ENCODE data around the gene MED1. TPM values are rescaled to one million over a fixed set of nuclear protein-coding genes. Genes with fewer than 3 reads are reported as not detected.

MED1 gene
- total RNA-seq, 1 donor from 2014 or later = 45.9 TPM

DNA sequence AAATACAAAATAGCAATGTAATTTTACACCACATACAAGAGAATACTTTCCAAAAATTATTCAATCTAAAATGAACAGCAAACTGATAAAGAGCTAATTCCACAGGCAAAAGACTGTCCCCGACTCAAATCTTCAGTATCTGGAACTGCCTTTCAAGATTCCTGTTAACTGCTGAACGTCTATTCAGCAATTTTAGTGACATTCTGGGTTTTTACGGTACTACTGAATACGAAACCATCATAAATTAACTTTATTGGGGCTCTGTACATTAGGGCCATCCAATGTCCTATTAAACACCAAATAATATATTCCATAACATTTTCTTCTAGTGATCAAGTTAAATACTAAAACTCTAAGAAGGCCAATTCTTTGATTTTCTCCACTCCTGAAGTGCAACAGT is 51.3 kb downstream of the MED1 start:
- H3K4me3 Mint-ChIP-seq (ENCODE audit: unreplicated experiment) = peak overlapping the region; percentile 97
- H3K9me3 Mint-ChIP-seq (ENCODE audit: unreplicated experiment) = no peaks in the 10 kb centered on the region
- no peak overlapping the region for H3K27ac Mint-ChIP-seq (ENCODE audit: unreplicated experiment)
- H3K36me3 Mint-ChIP-seq (ENCODE audit: unreplicated experiment) = peaks cover 1% of the 10 kb centered on the region
- H3K27me3 Mint-ChIP-seq (ENCODE audit: unreplicated experiment) = no peaks in the 10 kb centered on the region
- no peak for DNase-seq (ENCODE audit: extremely low spot score, unreplicated experiment)
- TF ChIP-seq, protein P1, sequence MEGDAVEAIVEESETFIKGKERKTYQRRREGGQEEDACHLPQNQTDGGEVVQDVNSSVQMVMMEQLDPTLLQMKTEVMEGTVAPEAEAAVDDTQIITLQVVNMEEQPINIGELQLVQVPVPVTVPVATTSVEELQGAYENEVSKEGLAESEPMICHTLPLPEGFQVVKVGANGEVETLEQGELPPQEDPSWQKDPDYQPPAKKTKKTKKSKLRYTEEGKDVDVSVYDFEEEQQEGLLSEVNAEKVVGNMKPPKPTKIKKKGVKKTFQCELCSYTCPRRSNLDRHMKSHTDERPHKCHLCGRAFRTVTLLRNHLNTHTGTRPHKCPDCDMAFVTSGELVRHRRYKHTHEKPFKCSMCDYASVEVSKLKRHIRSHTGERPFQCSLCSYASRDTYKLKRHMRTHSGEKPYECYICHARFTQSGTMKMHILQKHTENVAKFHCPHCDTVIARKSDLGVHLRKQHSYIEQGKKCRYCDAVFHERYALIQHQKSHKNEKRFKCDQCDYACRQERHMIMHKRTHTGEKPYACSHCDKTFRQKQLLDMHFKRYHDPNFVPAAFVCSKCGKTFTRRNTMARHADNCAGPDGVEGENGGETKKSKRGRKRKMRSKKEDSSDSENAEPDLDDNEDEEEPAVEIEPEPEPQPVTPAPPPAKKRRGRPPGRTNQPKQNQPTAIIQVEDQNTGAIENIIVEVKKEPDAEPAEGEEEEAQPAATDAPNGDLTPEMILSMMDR (IDR thresholded peaks at IDR 0.05) = no peak
- H3K4me1 Mint-ChIP-seq (ENCODE audit: unreplicated experiment) = peaks cover 22% of the 10 kb centered on the region

DNA sequence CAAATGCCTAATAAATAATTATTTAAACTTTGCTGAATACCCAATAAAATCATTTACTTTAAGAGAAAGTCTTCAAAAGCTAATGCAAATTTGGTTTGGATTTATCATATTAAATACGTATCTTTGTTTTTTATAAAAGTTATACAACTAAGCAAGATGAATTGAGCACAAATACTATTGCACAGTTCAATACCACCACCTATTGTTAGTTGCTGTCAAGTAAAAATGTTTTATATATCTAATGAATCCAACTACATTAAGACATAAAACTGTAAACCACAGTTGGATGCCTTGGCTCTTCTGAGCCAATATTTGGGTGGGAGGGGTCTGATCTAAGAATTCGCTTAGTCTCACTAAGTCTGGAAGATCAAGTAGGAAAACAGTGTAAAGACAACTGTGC is 57.3 kb downstream of the MED1 start:
- Mint-ChIP-seq H3K9me3 (ENCODE audit: unreplicated experiment) (no peaks in the 10 kb centered on the region), H3K27ac (ENCODE audit: unreplicated experiment) (no peak overlapping the region), H3K27me3 (ENCODE audit: unreplicated experiment) (no peaks in the 10 kb centered on the region), H3K36me3 (ENCODE audit: unreplicated experiment) (peaks cover 1% of the 10 kb centered on the region), H3K4me3 (ENCODE audit: unreplicated experiment) (no peak overlapping the region), H3K4me1 (ENCODE audit: unreplicated experiment) (peaks cover 7% of the 10 kb centered on the region)
- DNase-seq (ENCODE audit: extremely low spot score, unreplicated experiment) = no peak
- TF ChIP-seq, protein P1 (IDR thresholded peaks at IDR 0.05) = peak; percentile 31

DNA sequence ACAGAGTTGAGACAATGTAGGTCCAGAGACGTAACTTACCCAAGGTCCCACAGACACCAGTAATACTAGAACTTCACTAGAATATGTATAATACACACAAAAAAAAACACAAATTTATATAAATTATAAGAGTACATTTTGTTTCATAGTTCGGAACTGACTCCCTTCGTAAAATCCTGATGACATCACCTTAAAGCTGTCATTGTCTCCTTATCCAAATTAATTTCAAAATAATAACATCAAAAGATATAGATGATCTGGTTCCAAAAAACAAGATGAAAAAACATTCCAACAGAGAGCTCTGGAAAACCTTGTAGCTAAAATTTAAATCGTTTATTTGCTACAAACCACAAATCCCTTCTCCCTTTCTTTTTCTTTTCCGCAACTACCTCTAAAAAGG is 59.6 kb downstream of the MED1 start:
- no peaks in the 10 kb centered on the region for H3K27me3 Mint-ChIP-seq (ENCODE audit: unreplicated experiment)
- H3K36me3 Mint-ChIP-seq (ENCODE audit: unreplicated experiment) = peaks cover 5% of the 10 kb centered on the region
- no peak for DNase-seq (ENCODE audit: extremely low spot score, unreplicated experiment)
- H3K27ac Mint-ChIP-seq (ENCODE audit: unreplicated experiment) = no peak overlapping the region
- TF ChIP-seq, protein P1 (IDR thresholded peaks at IDR 0.05) = no peak
- H3K4me3 Mint-ChIP-seq (ENCODE audit: unreplicated experiment) = no peak overlapping the region
- H3K9me3 Mint-ChIP-seq (ENCODE audit: unreplicated experiment) = no peaks in the 10 kb centered on the region
- peaks cover 7% of the 10 kb centered on the region for H3K4me1 Mint-ChIP-seq (ENCODE audit: unreplicated experiment)

DNA sequence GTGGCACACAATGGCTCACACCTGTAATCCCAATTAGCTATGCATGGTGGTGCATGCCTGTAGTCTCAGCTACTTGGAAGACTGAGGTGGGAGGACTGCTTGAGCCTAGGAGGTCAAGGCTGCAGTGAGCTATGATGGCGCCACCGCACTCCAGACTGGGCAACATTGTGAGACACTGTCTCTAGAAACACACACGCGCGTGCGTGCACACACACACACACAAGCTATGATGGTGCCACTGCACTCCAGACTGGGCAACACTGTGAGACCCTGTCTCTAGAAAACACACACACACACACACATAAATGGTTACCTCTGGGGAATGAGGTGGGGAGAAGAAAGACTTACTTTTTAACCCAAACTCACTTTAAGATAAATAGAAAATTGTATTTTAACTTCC is 66.0 kb downstream of the MED1 start:
- no peak overlapping the region for H3K4me3 Mint-ChIP-seq (ENCODE audit: unreplicated experiment)

DNA sequence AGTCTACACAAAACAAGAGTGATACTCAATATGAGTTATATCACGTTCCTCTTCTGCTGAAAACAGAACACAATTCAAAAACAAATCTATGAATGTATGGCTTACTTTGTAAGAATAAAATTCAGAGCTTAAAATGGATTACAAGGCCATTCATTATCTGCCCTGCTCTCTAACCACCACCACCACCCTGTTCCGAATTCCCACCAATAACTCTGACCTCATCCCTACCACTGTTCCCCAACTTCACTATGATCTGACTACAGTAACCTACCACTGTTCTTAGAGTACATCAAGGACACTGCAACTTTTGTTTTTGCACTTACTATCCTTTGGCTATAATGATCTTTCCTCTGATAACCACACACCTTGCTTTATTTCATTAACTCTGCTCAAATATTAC is 70.9 kb downstream of the MED1 start:
- DNase-seq (ENCODE audit: extremely low spot score, unreplicated experiment) = no peak
- Mint-ChIP-seq H3K4me3 (ENCODE audit: unreplicated experiment) (no peak overlapping the region), H3K4me1 (ENCODE audit: unreplicated experiment) (peaks cover 14% of the 10 kb centered on the region), H3K36me3 (ENCODE audit: unreplicated experiment) (no peaks in the 10 kb centered on the region), H3K9me3 (ENCODE audit: unreplicated experiment) (no peaks in the 10 kb centered on the region), H3K27ac (ENCODE audit: unreplicated experiment) (no peak overlapping the region), H3K27me3 (ENCODE audit: unreplicated experiment) (no peaks in the 10 kb centered on the region)
- TF ChIP-seq, protein P1 (IDR thresholded peaks at IDR 0.05) = no peak

More for the DNA sequence above, 66.0 kb downstream of the MED1 start:
- H3K27ac Mint-ChIP-seq (ENCODE audit: unreplicated experiment) = no peak overlapping the region
- DNase-seq (ENCODE audit: extremely low spot score, unreplicated experiment) = no peak
- peaks cover 5% of the 10 kb centered on the region for H3K36me3 Mint-ChIP-seq (ENCODE audit: unreplicated experiment)
- H3K9me3 Mint-ChIP-seq (ENCODE audit: unreplicated experiment) = no peaks in the 10 kb centered on the region
- H3K4me1 Mint-ChIP-seq (ENCODE audit: unreplicated experiment) = no peaks in the 10 kb centered on the region
- H3K27me3 Mint-ChIP-seq (ENCODE audit: unreplicated experiment) = no peaks in the 10 kb centered on the region
- TF ChIP-seq, protein P1 (IDR thresholded peaks at IDR 0.05) = no peak

All from osteocyte (in vitro differentiated cells).